Esophagus squamous epithelium (tissue), 4 donors: ENCODE data around the gene DTX4.

Experiments used
- CTCF ChIP-seq, 6 experiments: fragments of 450-650 bp in 4 of 6; fragments of 200-600 bp in 2 of 6; sonication (generic) in 2 of 6; IDR thresholded peaks; one replicate each; pipeline ENCODE4 v1.5.1; 2016 to 2019; ENCODE audit warnings: antibody characterized with exemption in 6 of 6, mild to moderate bottlenecking in 4 of 6, moderate library complexity in 4 of 6
- POLR2A ChIP-seq, 4 donors: fragments of 450-650 bp; IDR thresholded peaks; one replicate each; pipeline ENCODE4 v1.6.1; 2017; ENCODE audit warnings: antibody characterized with exemption in 4 of 4, mild to moderate bottlenecking in 4 of 4, moderate library complexity in 3 of 4

- no peak for TF ChIP-seq CTCF (IDR thresholded peaks at IDR 0.05)
- TF ChIP-seq POLR2A (IDR thresholded peaks at IDR 0.05) = no peak
These were observed 15.1 kb downstream of the DTX4 start for GRCh38 chr11:59187035-59187434.
